Activated naive CD4-positive, alpha-beta T cell treated with anti-CD3 and anti-CD28 coated beads, Interleukin-2, amount 50 U/mL, for 72 hours (primary cell): ENCODE results near the gene CACNB4. TPM values are rescaled to one million over a fixed set of nuclear protein-coding genes. Genes with fewer than 3 reads are reported as not detected.
"Not testable (repeated sequence)": the region's sequence is repeated elsewhere in the genome, so short reads cannot be mapped to it uniquely, and the experiment has no call there.

Source experiments
- ATAC-seq, 2 donors: fragments of 150-1000 bp; cut with Tn5 transposase; 2 replicates each; pipeline ENCODE4 v1.10.0; 2021; ENCODE audit warnings: mild to moderate bottlenecking in 2 of 2, moderate library complexity in 2 of 2
- DNase-seq, 2 donors: peaks; one replicate each; pipeline ENCODE4 v3.0.0; 2021 to 2022; ENCODE audit warnings: low spot score in 2 of 2
- H3K27ac Mint-ChIP-seq, 2 donors: one replicate each; pipeline ENCODE4 v1.8.0; 2022; ENCODE audit warnings: mild to moderate bottlenecking in 2 of 2, mixed read lengths in 2 of 2
- H3K36me3 Mint-ChIP-seq, 2 donors: one replicate each; pipeline ENCODE4 v1.8.0; 2022; ENCODE audit warnings: mixed read lengths in 2 of 2
- H3K9me3 Mint-ChIP-seq, 2 donors: one replicate each; pipeline ENCODE4 v1.8.0; 2022; ENCODE audit warnings: mixed read lengths in 2 of 2
- total RNA-seq, 2 donors: library from RNA; stranded (reverse); gene quantifications; one replicate each; pipeline ENCODE4 v1.2.3, GENCODE V29; 2022

Gene CACNB4
- total RNA-seq, 2 donors from 2014 or later = 0.32 to 1.5 TPM

GRCh38 chr2:151952691-151953456 lies 146.0 kb downstream of the CACNB4 start:
- ATAC-seq (no peak), DNase-seq (no peak)
- no peak overlapping the region for H3K27ac Mint-ChIP-seq
- no peaks in the 10 kb centered on the region for H3K9me3 Mint-ChIP-seq
- no peaks in the 10 kb centered on the region for H3K36me3 Mint-ChIP-seq

DNA sequence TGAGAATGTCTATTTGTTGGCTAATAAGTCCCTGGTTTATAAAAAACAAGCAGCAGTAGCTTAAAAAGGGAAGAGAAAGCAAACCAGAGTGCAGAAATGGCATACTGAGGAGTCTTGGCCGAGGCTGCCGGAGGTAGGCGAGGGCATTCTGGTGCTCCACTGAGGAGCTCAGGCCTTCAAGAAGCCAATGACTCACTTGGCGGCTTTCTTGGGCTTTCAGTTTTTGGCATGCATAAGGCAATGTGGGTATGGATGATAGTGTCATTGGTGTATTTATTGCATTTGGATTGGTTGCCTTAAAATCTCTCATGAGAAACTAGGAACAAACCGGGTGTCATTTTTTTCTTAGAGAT lies 151.1 kb downstream of the CACNB4 start:
- H3K36me3 Mint-ChIP-seq = peaks cover 7 to 8% of the 10 kb centered on the region in 2 donors
- H3K9me3 Mint-ChIP-seq = peaks cover 6% of the 10 kb centered on the region in 2 donors
- ATAC-seq (no peak), DNase-seq (no peak)
- H3K27ac Mint-ChIP-seq = no peak overlapping the region

DNA sequence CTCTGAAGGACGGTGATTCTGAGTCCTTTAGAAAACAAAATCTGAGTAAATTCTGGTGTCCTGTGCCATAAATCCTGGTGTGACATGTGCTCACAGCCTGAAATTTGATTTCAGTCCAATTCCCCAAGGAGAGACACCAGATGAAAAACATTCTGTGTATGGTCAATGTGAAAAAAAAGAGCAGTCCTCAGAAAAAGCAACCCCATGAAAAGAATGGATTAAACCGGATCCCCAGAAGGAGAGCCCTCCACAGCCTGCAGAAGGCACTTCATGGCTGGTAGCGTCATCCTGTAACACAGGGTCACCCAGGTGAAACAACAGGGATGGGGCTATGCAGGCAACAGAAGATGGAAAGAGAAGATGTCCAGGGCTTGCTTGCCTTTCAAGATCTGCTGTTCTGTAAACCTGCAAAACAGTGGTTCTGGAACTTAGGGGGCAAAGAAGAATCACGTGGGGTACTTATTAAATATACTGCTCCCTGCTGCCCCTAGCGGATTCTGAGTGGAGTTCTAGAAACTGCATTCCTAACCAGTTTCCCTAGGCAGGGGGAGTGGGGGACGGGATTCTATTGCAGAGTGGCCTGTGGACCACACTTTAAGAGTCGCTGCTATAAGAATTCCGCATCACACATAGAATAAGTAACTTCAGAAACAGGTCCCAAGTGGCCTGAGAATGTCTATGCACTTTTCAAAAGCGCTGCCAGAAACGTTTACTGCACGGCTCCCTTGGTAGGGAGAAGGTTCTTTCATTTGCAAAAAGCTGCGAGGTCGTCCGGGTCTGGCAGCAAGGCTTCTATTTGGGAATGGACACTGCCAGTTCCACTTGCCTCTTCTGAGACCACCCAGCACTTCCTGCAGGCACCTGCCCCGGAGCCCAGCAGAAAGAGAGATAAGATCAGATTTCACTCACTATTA lies 151.7 kb downstream of the CACNB4 start:
- peaks cover 7 to 11% of the 10 kb centered on the region in 2 donors for H3K36me3 Mint-ChIP-seq
- ATAC-seq (peak; percentile 34 to 62), DNase-seq (peak in 1 of 2 donors; percentile 18)
- H3K9me3 Mint-ChIP-seq = peaks cover 6 to 8% of the 10 kb centered on the region in 2 donors
- no peak overlapping the region for H3K27ac Mint-ChIP-seq

- no peak overlapping the region for H3K27ac Mint-ChIP-seq
- peaks cover 8 to 10% of the 10 kb centered on the region in 2 donors for H3K9me3 Mint-ChIP-seq
- DNase-seq (no peak), ATAC-seq (no peak)
- H3K36me3 Mint-ChIP-seq = peaks cover 7 to 11% of the 10 kb centered on the region in 2 donors
Observed at GRCh38 chr2:151946250-151946884, 152.5 kb downstream of the CACNB4 start.

DNA sequence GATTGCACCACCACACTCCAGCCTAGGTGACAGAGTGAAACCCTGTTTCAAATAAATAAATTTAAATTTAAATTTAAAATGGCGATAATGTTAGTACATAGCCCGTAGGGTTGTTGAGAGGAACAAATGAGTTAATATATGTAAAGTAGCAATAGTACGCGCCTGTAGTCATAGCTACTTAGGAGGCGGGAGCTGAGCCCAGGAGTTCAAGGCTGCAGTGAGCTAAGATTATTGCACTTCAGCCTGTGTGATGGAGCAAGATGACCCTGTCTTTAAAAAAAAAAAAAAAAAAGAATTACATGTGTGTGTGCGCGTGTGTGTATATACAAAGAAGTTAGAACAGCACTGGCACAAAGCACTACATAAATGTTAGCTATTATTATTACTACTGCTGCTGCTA lies 153.2 kb downstream of the CACNB4 start:
- H3K9me3 Mint-ChIP-seq = peaks cover 8 to 11% of the 10 kb centered on the region in 2 donors
- no peak overlapping the region for H3K27ac Mint-ChIP-seq
- ATAC-seq = no peak
- no peak for DNase-seq
- peaks cover 7 to 11% of the 10 kb centered on the region in 2 donors for H3K36me3 Mint-ChIP-seq

DNA sequence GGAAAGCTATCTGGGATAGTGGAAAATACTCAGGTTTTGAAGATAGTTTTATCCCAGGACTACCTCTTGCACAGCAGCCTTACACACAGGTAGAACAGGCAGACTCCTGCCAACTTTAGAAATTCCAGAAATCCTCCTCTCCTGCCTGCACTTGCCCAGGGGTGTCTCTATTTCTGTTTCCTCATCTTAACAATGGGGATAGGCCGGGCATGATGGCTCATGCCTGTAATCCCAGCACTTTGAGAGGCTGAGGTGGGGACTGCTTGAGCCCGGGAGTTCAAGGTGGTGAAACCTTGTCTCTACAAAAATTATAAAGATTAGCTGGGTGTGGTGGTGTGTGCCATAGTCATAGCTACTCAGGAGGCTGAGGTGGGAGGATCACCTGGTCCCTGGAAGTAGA lies 153.7 kb downstream of the CACNB4 start:
- DNase-seq = no peak
- Mint-ChIP-seq H3K9me3 (peaks cover 8 to 11% of the 10 kb centered on the region in 2 donors), H3K27ac (no peak overlapping the region), H3K36me3 (peaks cover 7 to 11% of the 10 kb centered on the region in 2 donors)
- no peak for ATAC-seq

GRCh38 chr2:151943461-151943860 lies 155.4 kb downstream of the CACNB4 start:
- ATAC-seq = no peak
- no peak for DNase-seq
- Mint-ChIP-seq H3K9me3 (peaks cover 8 to 11% of the 10 kb centered on the region in 2 donors), H3K36me3 (peaks cover 7 to 11% of the 10 kb centered on the region in 2 donors), H3K27ac (no peak overlapping the region)

DNA sequence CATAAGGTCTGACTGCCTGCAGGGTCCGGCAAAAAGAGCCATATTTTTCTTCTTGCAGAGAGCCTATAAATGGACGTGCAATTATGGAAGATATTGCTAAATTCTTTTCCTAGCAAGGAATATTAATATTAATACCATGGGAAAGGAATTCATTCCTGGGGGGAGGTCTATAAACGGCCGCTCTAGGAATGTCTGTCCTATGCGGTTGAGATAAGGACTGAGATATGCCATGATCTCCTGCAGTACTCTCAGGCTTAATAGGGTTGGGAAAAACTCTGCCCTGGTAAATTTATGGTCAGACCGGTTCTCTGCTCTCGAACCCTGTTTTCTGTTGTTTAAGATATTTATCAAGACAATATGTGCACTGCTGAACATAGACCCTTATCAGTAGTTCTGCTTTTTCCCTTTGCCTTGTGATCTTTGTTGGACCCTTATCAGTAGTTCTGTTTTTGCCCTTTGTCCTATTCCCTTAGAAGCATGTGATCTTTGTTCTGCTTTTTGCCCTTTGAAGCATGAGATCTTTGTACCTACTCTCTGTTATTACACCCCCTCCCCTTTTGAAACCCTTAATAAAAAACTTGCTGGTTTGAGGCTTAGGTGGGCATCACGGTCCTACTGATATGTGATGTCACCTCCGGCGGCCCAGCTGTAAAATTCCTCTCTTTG lies 156.2 kb downstream of the CACNB4 start:
- not testable (repeated sequence) for DNase-seq, ATAC-seq, H3K27ac Mint-ChIP-seq
- Mint-ChIP-seq H3K36me3 (peaks cover 7 to 11% of the 10 kb centered on the region in 2 donors), H3K9me3 (peaks cover 8 to 11% of the 10 kb centered on the region in 2 donors)

GRCh38 chr2:151937966-151938365 lies 160.9 kb downstream of the CACNB4 start:
- Mint-ChIP-seq H3K36me3 (peaks cover 2 to 4% of the 10 kb centered on the region in 2 donors), H3K9me3 (peaks cover 4 to 6% of the 10 kb centered on the region in 2 donors), H3K27ac (no peak overlapping the region)
- ATAC-seq = no peak
- DNase-seq = no peak

DNA sequence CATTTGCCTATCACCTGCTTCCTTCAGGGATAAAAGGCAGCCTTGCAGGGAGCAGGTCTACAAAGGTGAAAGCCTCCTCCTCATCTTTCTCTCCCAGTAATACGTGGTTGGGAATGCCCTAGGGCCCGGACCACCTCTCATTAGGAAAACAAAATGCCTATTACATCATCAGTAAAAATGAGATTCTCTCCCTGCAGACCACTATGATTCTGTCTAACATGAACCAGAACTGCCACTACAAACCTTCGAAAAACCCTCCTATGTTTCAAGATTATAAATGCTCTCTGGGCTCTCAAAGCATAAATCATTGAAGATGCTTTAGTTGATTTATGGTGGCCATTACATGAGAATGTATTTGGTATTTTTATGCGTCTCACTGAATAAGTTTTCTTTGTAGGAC lies 162.2 kb downstream of the CACNB4 start:
- Mint-ChIP-seq H3K9me3 (peaks cover 0 to 3% of the 10 kb centered on the region in 2 donors), H3K36me3 (no peaks in the 10 kb centered on the region), H3K27ac (no peak overlapping the region)
- ATAC-seq = no peak
- no peak for DNase-seq

GRCh38 chr2:151933266-151933804 lies 165.5 kb downstream of the CACNB4 start:
- Mint-ChIP-seq H3K36me3 (no peaks in the 10 kb centered on the region), H3K9me3 (no peaks in the 10 kb centered on the region), H3K27ac (no peak overlapping the region)
- ATAC-seq (no peak), DNase-seq (no peak)

- ATAC-seq = no peak
- Mint-ChIP-seq H3K36me3 (no peaks in the 10 kb centered on the region), H3K27ac (no peak overlapping the region)
Observed at GRCh38 chr2:151931756-151932155, 167.1 kb downstream of the CACNB4 start.

GRCh38 chr2:151931030-151931611 lies 167.7 kb downstream of the CACNB4 start:
- DNase-seq (no peak), ATAC-seq (no peak)
- Mint-ChIP-seq H3K36me3 (no peaks in the 10 kb centered on the region), H3K9me3 (no peaks in the 10 kb centered on the region), H3K27ac (no peak overlapping the region)

More at GRCh38 chr2:151931756-151932155, 167.1 kb downstream of the CACNB4 start:
- no peaks in the 10 kb centered on the region for H3K9me3 Mint-ChIP-seq
- DNase-seq = no peak

- no peak for ATAC-seq
Observed at GRCh38 chr2:151930042-151930441, 168.8 kb downstream of the CACNB4 start.

DNA sequence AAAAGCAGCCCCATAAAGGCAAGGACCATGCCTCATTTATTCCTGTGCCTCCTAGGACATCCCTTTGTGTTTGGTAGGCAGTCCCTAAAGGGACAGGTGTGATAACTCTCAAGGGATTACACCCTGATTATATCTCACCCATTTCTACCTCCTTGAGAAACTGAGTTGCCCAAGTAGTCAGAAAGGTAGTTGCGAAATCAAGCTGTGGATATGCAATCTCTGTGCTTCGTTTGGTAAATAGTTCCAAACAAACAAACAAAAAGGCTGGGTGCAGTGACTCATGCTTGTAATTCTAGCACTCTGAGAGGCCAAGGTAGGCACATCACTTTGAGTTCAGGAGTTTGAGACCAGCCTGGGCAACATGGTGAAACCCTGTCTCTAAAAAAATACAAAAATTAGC lies 170.5 kb downstream of the CACNB4 start:
- no peak for DNase-seq
- Mint-ChIP-seq H3K9me3 (no peaks in the 10 kb centered on the region), H3K36me3 (no peaks in the 10 kb centered on the region), H3K27ac (no peak overlapping the region)
- ATAC-seq = no peak

More at GRCh38 chr2:151930042-151930441, 168.8 kb downstream of the CACNB4 start:
- DNase-seq = no peak
- no peak overlapping the region for H3K27ac Mint-ChIP-seq
- H3K9me3 Mint-ChIP-seq = no peaks in the 10 kb centered on the region
- H3K36me3 Mint-ChIP-seq = no peaks in the 10 kb centered on the region
